K562 (cell line): ENCODE results near the gene FAIM. TPM values are rescaled to one million over a fixed set of nuclear protein-coding genes. Genes with fewer than 3 reads are reported as not detected.

Source experiments
- ATAC-seq: fragments of 200-7000 bp; cut with Tn5 transposase; 3 replicates; pipeline ENCODE4 v1.9.1; 2020; ENCODE audit warnings: moderate library complexity
- Bru-seq: library from RNA; stranded (reverse); fragments of 400-500 nt; gene quantifications from one replicate; lab custom pipeline; 2021; lab: Mats Ljungman, UMichigan
- BruChase-seq, 2 experiments: library from RNA; stranded (reverse); fragments of 400-500 nt; gene quantifications; one replicate each; lab custom pipeline; 2021; lab: Mats Ljungman, UMichigan
- BruUV-seq: library from RNA; stranded (reverse); fragments of 400-500 nt; replicated peaks from 2 replicates; lab custom pipeline; 2021; lab: Mats Ljungman, UMichigan
- CTCF ChIA-PET: fragments of 300-600 bp; formaldehyde crosslinking; extraction: SDS; loops from one replicate; lab custom pipeline; 2021; ENCODE audit warnings: low intra/inter-chr PET ratio; lab: Yijun Ruan, JAX
- POLR2A ChIA-PET: fragments of 300-600, 350-650 bp; sonication (Branson Sonifier 250); formaldehyde crosslinking; extraction: SDS; loops from one replicate; lab custom pipeline; 2021; ENCODE audit warnings: antibody characterized with exemption, inconsistent platforms; lab: Yijun Ruan, JAX
- DNase-seq, 4 experiments: peaks; one replicate each; pipeline versions ENCODE4 v3.0.0 to v3.0.0-alpha.2; 2011 to 2018; ENCODE audit warnings: low spot score in 3 of 4, mixed read lengths in 3 of 4; ENCODE audit errors: extremely low read depth in 1 of 4
- FAIRE-seq: peaks from 2 replicates; lab custom pipeline; 2011; peaks lifted over from hg19 to GRCh38; lab: Jason Lieb, UNC
- H2AFZ ChIP-seq: 2 replicates; pipeline ENCODE4 v1.6.0; 2011; ENCODE audit warnings: low read depth, low read length, control low read depth, inconsistent platforms
- H3K27ac ChIP-seq: fragments of 200-600 bp; 3 replicates; pipeline ENCODE4 v1.8.0; 2011; ENCODE audit warnings: low read depth, mild to moderate bottlenecking, control low read depth, inconsistent platforms, low read length, moderate library complexity, mixed read lengths; ENCODE audit errors: extremely low read depth
- H3K27me3 ChIP-seq, 2 experiments: fragments of 300-600 bp in 1 of 2; 2 replicates in 1 of 2; 3 replicates in 1 of 2; pipeline versions ENCODE4 v1.6.0 to v1.8.0; 2011; ENCODE audit warnings: inconsistent platforms in 2 of 2, low read length in 2 of 2, mild to moderate bottlenecking in 1 of 2, mixed read lengths in 1 of 2, moderate library complexity in 1 of 2; ENCODE audit not compliant: control insufficient read depth in 2 of 2, insufficient read depth in 2 of 2
- H3K36me3 ChIP-seq: fragments of 300-600 bp; 3 replicates; pipeline ENCODE4 v1.8.0; 2011; ENCODE audit warnings: mild to moderate bottlenecking, low read length, inconsistent platforms; ENCODE audit not compliant: control insufficient read depth, insufficient read depth
- H3K4me1 ChIP-seq, 2 experiments: fragments of 200-600 bp in 1 of 2; replicated peaks in 1 of 2; 2 replicates in 1 of 2; 3 replicates in 1 of 2; pipeline versions ENCODE4 v1.5.1 to v1.8.0; 2011; ENCODE audit warnings: inconsistent platforms in 2 of 2, low read length in 2 of 2, mild to moderate bottlenecking in 1 of 2, mixed read lengths in 1 of 2, moderate library complexity in 1 of 2; ENCODE audit not compliant: control insufficient read depth in 2 of 2, insufficient read depth in 2 of 2
- H3K4me2 ChIP-seq: 2 replicates; pipeline ENCODE4 v1.6.1; 2011; ENCODE audit warnings: low read length, control low read depth, inconsistent platforms, mixed read lengths; ENCODE audit not compliant: insufficient read depth
- H3K4me3 ChIP-seq: fragments of 200-600 bp; sonication (generic), shearing (Covaris generic); 2 replicates; pipeline ENCODE4 v1.5.1; 2016; ENCODE audit warnings: control low read depth, inconsistent platforms
- H3K79me2 ChIP-seq: fragments of 200-600 bp; 3 replicates; pipeline ENCODE4 v1.8.0; 2011; ENCODE audit warnings: low read length, inconsistent platforms; ENCODE audit not compliant: control insufficient read depth, insufficient read depth
- H3K9ac ChIP-seq, 2 experiments: 2 replicates each; pipeline versions ENCODE4 v1.6.0 to v1.6.1; 2011; ENCODE audit warnings: low read depth in 2 of 2, low read length in 2 of 2, control low read depth in 1 of 2, inconsistent platforms in 1 of 2, mild to moderate bottlenecking in 1 of 2, mixed read lengths in 1 of 2; ENCODE audit not compliant: insufficient read depth in 1 of 2
- H3K9me1 ChIP-seq: one replicate; pipeline ENCODE4 v1.6.0; 2011; ENCODE audit warnings: inconsistent platforms, mild to moderate bottlenecking, low read length, moderate library complexity; ENCODE audit not compliant: control insufficient read depth, insufficient read depth
- H3K9me3 ChIP-seq: replicated peaks from 2 replicates; pipeline ENCODE4 v1.5.1; 2011; ENCODE audit warnings: low read depth, low read length, inconsistent platforms; ENCODE audit not compliant: control insufficient read depth, insufficient read depth
- H4K20me1 ChIP-seq: replicated peaks from 2 replicates; pipeline ENCODE4 v1.6.1; 2011; ENCODE audit warnings: low read length, inconsistent platforms, mixed read lengths; ENCODE audit not compliant: control insufficient read depth, insufficient read depth
- EWSR1 ChIP-seq: fragments of 450-650 bp; IDR thresholded peaks from 2 replicates; pipeline ENCODE4 v1.6.1; 2018; ENCODE audit warnings: borderline replicate concordance, mild to moderate bottlenecking, low read depth, moderate library complexity; ENCODE audit not compliant: partially characterized antibody
- GABPB2 ChIP-seq: fragments of 250-450 bp; sonication (Bioruptor Pico); conservative IDR thresholded peaks from 2 replicates; pipeline ENCODE4 v1.5.1; 2021; ENCODE audit warnings: mild to moderate bottlenecking
- MGA ChIP-seq: fragments of 450-650 bp; IDR thresholded peaks from 2 replicates; pipeline ENCODE4 v1.6.1; 2016; ENCODE audit warnings: mild to moderate bottlenecking, moderate library complexity
- WGBS: fragments of 100-300 bp; shearing (Covaris generic); methylation state at CpG from one replicate; pipeline ENCODE4 v1.1.6; 2016; ENCODE audit warnings: low coverage, mixed read lengths; ENCODE audit not compliant: insufficient coverage; ENCODE audit errors: missing lambda C conversion rate; 5-methylcytosine and 5-hydroxymethylcytosine counted together
- in situ Hi-C: fragments of 300-500 bp; cut with MboI; formaldehyde crosslinking; loops from 4 replicates; pipeline ENCODE4 v1.15.0; 2018; ENCODE audit warnings: inconsistent platforms, mixed read lengths
- intact Hi-C: fragments of 100-400 bp; cut with micrococcal nuclease; formaldehyde crosslinking; loops from 2 replicates; pipeline ENCODE4 v1.14.2; 2022
- long read RNA-seq, 3 experiments: library from polyadenylated mRNA in 2 of 3; library from RNA in 1 of 3; unstranded in 2 of 3; stranded (forward) in 1 of 3; transcript quantifications; one replicate each; pipeline ENCODE4 v2.0.0, GENCODE V29; 2019 to 2022
- polyA minus RNA-seq, 3 experiments: library from RNA; depleted of rRNA, polyadenylated mRNA; stranded (reverse); fragments of >200 nt; gene quantifications; 2 replicates each; pipeline ENCODE4 v1.2.3, GENCODE V29; 2011
- polyA plus RNA-seq, 8 experiments: library from polyadenylated mRNA; depleted of rRNA in 4 of 8; stranded (reverse) in 5 of 8; unstranded in 3 of 8; fragments of >200 nt; fragmentation: Nextera tagmentation in 2 of 8; fragmentation: Illumina TruSeq in 1 of 8; extraction: Ambion mirVana in 2 of 8; extraction: Trizol in 1 of 8; gene quantifications; 2 replicates each; pipeline versions ENCODE4 v1.2.1 to v1.2.3, GENCODE V29; 2011 to 2014; ENCODE audit warnings: inconsistent platforms in 1 of 8, missing spikeins in 1 of 8
- total RNA-seq, 7 experiments: library from RNA; depleted of rRNA in 6 of 7; stranded (reverse); fragments of >200 nt in 6 of 7; fragmentation: Illumina TruSeq in 2 of 7; extraction: Trizol in 2 of 7; gene quantifications; 2 replicates each; pipeline versions ENCODE4 v1.2.1 to v1.2.3, GENCODE V29; 2011 to 2021; ENCODE audit warnings: low replicate concordance in 1 of 7

FAIM gene
- total RNA-seq (2011; cell fraction: chromatin; rRNA removed; ENCODE audit: low replicate concordance), result 1.00 and 1.9 TPM in 2 replicates
- total RNA-seq (2011; cell fraction: nucleolus; rRNA removed), result 0.53 and 0.67 TPM in 2 replicates
- 0.95 and 1.8 TPM in 2 replicates for total RNA-seq (2011; cell fraction: nucleoplasm; rRNA removed)
- total RNA-seq (2014; rRNA removed) (6.4 and 7.9 TPM in 2 replicates), total RNA-seq (2014; rRNA removed; fragmentation: Illumina TruSeq; extraction: Trizol) (5.1 and 6.6 TPM in 2 replicates), total RNA-seq (2015; rRNA removed; fragmentation: Illumina TruSeq; extraction: Trizol) (6.3 and 7.9 TPM in 2 replicates), total RNA-seq (2021) (3.1 and 3.7 TPM in 2 replicates), polyA plus RNA-seq (2011; rRNA removed) (1.2 and 2.5 TPM in 2 replicates), polyA plus RNA-seq (2014; fragmentation: Illumina TruSeq; extraction: Trizol) (4.8 and 6.7 TPM in 2 replicates), polyA plus RNA-seq (2014; fragmentation: Nextera tagmentation; extraction: Ambion mirVana) (1 to 10 TPM; 6.0 to 6.8 TPM), polyA plus RNA-seq (2014; rRNA removed) (4.2 and 6.4 TPM in 2 replicates), polyA minus RNA-seq (2011; rRNA and poly(A)+ RNA removed) (1.3 TPM in 2 replicates), Bru-seq, nascent RNA (percentile 47 among the genes with signal in this experiment), BruChase-seq, experiment 1, labeled RNA remaining after a 2-hour chase (percentile 52 among the genes with signal in this experiment), BruChase-seq, experiment 2, labeled RNA remaining after a 6-hour chase (percentile 52 among the genes with signal in this experiment)
- polyA plus RNA-seq (2011; cell fraction: cytosol; rRNA removed), result 0.42 and 0.96 TPM in 2 replicates
- 0.41 and 0.49 TPM in 2 replicates for polyA plus RNA-seq (2011; cell fraction: nucleus; rRNA removed)
- polyA plus RNA-seq (2012), result 2.3 and 4.6 TPM in 2 replicates
- polyA minus RNA-seq (2011; cell fraction: cytosol; rRNA and poly(A)+ RNA removed), result 1.3 TPM in 1 of 2 replicates, not detected in the other
- polyA minus RNA-seq (2011; cell fraction: nucleus; rRNA and poly(A)+ RNA removed), result 0.11 and 0.13 TPM in 2 replicates
- long read RNA-seq, experiment 1, transcript FAIM-204 (5 exons, 946 nt), result major isoform, 5 of 8 reads
- long read RNA-seq, experiment 1, partial matches to known transcripts, result 3 of 8 reads
- long read RNA-seq, experiment 1, other reads (novel, unspliced or antisense), result 0 of 8 reads
- long read RNA-seq, experiment 2, result 0 reads
- long read RNA-seq, experiment 3, transcript FAIM-204 (5 exons, 946 nt), result major isoform, 7 of 9 reads
- long read RNA-seq, experiment 3, partial matches to known transcripts, result 0 of 9 reads
- long read RNA-seq, experiment 3, other reads (novel, unspliced or antisense), result 1 of 9 reads

- H3K4me3 ChIP-seq, result peak within 1 kb of the TSS; percentile 47
- peaks cover 0 to 11% of the 10 kb centered on the region in 2 experiments; a peak in 2 of 5 replicates for H3K4me1 ChIP-seq
- POLR2A ChIA-PET, result interaction anchor here (1.0 to 1.5 kb wide), 2 partner anchors 10 to 15 kb away, joined by 3 to 7 read pairs; partner anchors contain the start of gene CEP70
- H3K36me3 ChIP-seq, result no peaks in the 10 kb centered on the region
- H3K4me2 ChIP-seq, result peak within 1 kb of the TSS; percentile 69
- DNase-seq (peak; percentile 47 to 54 (median 48)), ATAC-seq (peak; percentile 87), FAIRE-seq (no peak)
- H4K20me1 ChIP-seq, result no peaks in the 10 kb centered on the region
- CTCF ChIA-PET, result no interaction called here
- peak within 1 kb of the TSS; percentile 68 to 90 for H3K9ac ChIP-seq
- H3K27me3 ChIP-seq, result no peaks in the 10 kb centered on the region
- BruUV-seq, result TSS peak; percentile 61
- H3K9me1 ChIP-seq, result no peaks in the 10 kb centered on the region
- H3K27ac ChIP-seq, result peak within 1 kb of the TSS; percentile 74
- no peaks in the 10 kb centered on the region for H3K79me2 ChIP-seq
- H2AFZ ChIP-seq, result peak within 1 kb of the TSS; percentile 76
- 31% methylated on average over 54 of the region's 68 CpGs for WGBS
- in situ Hi-C loops, result no loop called here
- intact Hi-C loops, result no loop called here
- no peaks in the 10 kb centered on the region for H3K9me3 ChIP-seq
- no peak for TF ChIP-seq GABPB2 (CRISPR knock-in tag)
- TF ChIP-seq EWSR1, result no peak
- peak; percentile 58 for TF ChIP-seq MGA
Measured at GRCh38 chr3:138608322-138609135, at the start of gene FAIM. FAIM (plus strand) TSS chr3:138608771; CDS start chr3:138619727, 10,956 bp downstream.
